HG03571 (cell line): ENCODE measurements around the gene CIITA.

Experiments used
- ATAC-seq: cut with Tn5 transposase; IDR thresholded peaks from one replicate; pipeline ENCODE4 v1.9.1; 2021; ENCODE audit not compliant: unreplicated experiment

CIITA gene

GRCh38 chr16:10879681-10880589 lies 2.9 kb downstream of the CIITA start:
- no peak for ATAC-seq

GRCh38 chr16:10880594-10881452 lies 3.8 kb downstream of the CIITA start:
- ATAC-seq, result no peak

- ATAC-seq, result no peak
Observed at GRCh38 chr16:10881479-10882030, 4.6 kb downstream of the CIITA start.

- ATAC-seq, result no peak
Observed at GRCh38 chr16:10883004-10883403, 6.0 kb downstream of the CIITA start.

- no peak for ATAC-seq
Observed at GRCh38 chr16:10885246-10885645, 8.2 kb downstream of the CIITA start.

GRCh38 chr16:10888320-10888937 lies 11.4 kb downstream of the CIITA start:
- ATAC-seq, result no peak

GRCh38 chr16:10889855-10890254 lies 12.9 kb downstream of the CIITA start:
- ATAC-seq, result no peak

GRCh38 chr16:10892782-10893318 lies 15.8 kb downstream of the CIITA start:
- no peak for ATAC-seq

- no peak for ATAC-seq
Observed at GRCh38 chr16:10895053-10895946, 18.3 kb downstream of the CIITA start.

GRCh38 chr16:10896165-10896564 lies 19.2 kb downstream of the CIITA start:
- no peak for ATAC-seq

GRCh38 chr16:10896723-10897122 lies 19.7 kb downstream of the CIITA start:
- ATAC-seq, result no peak

- peak; percentile 58 for ATAC-seq
Observed at GRCh38 chr16:10897134-10897533, 20.1 kb downstream of the CIITA start.

GRCh38 chr16:10902999-10903398 lies 26.0 kb downstream of the CIITA start:
- no peak for ATAC-seq

GRCh38 chr16:10906482-10906881 lies 29.5 kb downstream of the CIITA start:
- no peak for ATAC-seq

- no peak for ATAC-seq
Observed at GRCh38 chr16:10906914-10907756, 30.1 kb downstream of the CIITA start.

- no peak for ATAC-seq
Observed at GRCh38 chr16:10907757-10908045, 30.7 kb downstream of the CIITA start.

- no peak for ATAC-seq
Observed at GRCh38 chr16:10911267-10911666, 34.3 kb downstream of the CIITA start.

GRCh38 chr16:10916534-10916933 lies 39.5 kb downstream of the CIITA start:
- ATAC-seq, result no peak

- ATAC-seq, result no peak
Observed at GRCh38 chr16:10918294-10919002, 41.4 kb downstream of the CIITA start.
